ENCODE data around the gene KCNB1. TPM values are rescaled to one million over a fixed set of nuclear protein-coding genes. Genes with fewer than 3 reads are reported as not detected.
A peak's percentile ranks its signal among the peaks of the same experiment; 100 is the strongest.
"Not testable (repeated sequence)": the region's sequence is repeated elsewhere in the genome, so short reads cannot be mapped to it uniquely, and the experiment has no call there.

KCNB1 gene
- total RNA-seq, 1 donor from 2014 or later: 1.3 TPM

- Mint-ChIP-seq H3K27ac (ENCODE audit: unreplicated experiment) (peak overlapping the region; percentile 38), H3K9me3 (ENCODE audit: low read depth) (no peaks in the 10 kb centered on the region), H3K36me3 (ENCODE audit: low read depth) (no peaks in the 10 kb centered on the region), H3K4me3 (ENCODE audit: unreplicated experiment) (no peak overlapping the region), H3K27me3 (ENCODE audit: low read depth) (peaks cover 6% of the 10 kb centered on the region), H3K4me1 (ENCODE audit: low read depth) (peaks cover 38% of the 10 kb centered on the region)
- DNase-seq (ENCODE audit: low spot score): no peak
- TF ChIP-seq CTCF (IDR thresholded peaks at IDR 0.05): no peak
Measured at GRCh38 chr20:49411221-49411925, 71.1 kb downstream of the KCNB1 start.

- H3K27me3 Mint-ChIP-seq (ENCODE audit: low read depth): not testable (repeated sequence)
Measured at GRCh38 chr20:49409975-49410621, 72.4 kb downstream of the KCNB1 start.

GRCh38 chr20:49409302-49409974 lies 73.0 kb downstream of the KCNB1 start:
- H3K4me1 Mint-ChIP-seq (ENCODE audit: low read depth): peaks cover 39% of the 10 kb centered on the region
- no peak overlapping the region for H3K4me3 Mint-ChIP-seq (ENCODE audit: unreplicated experiment)
- no peaks in the 10 kb centered on the region for H3K36me3 Mint-ChIP-seq (ENCODE audit: low read depth)
- no peak for DNase-seq (ENCODE audit: low spot score)
- no peak overlapping the region for H3K27ac Mint-ChIP-seq (ENCODE audit: unreplicated experiment)
- peaks cover 7% of the 10 kb centered on the region for H3K27me3 Mint-ChIP-seq (ENCODE audit: low read depth)
- TF ChIP-seq CTCF (IDR thresholded peaks at IDR 0.05): no peak
- H3K9me3 Mint-ChIP-seq (ENCODE audit: low read depth): no peaks in the 10 kb centered on the region

More at GRCh38 chr20:49409975-49410621, 72.4 kb downstream of the KCNB1 start:
- H3K4me3 Mint-ChIP-seq (ENCODE audit: unreplicated experiment); H3K36me3 Mint-ChIP-seq (ENCODE audit: low read depth); DNase-seq (ENCODE audit: low spot score); H3K27ac Mint-ChIP-seq (ENCODE audit: unreplicated experiment); H3K9me3 Mint-ChIP-seq (ENCODE audit: low read depth): not testable (repeated sequence)
- peaks cover 37% of the 10 kb centered on the region for H3K4me1 Mint-ChIP-seq (ENCODE audit: low read depth)

GRCh38 chr20:49408509-49409104 lies 73.9 kb downstream of the KCNB1 start:
- H3K9me3 Mint-ChIP-seq (ENCODE audit: low read depth): no peaks in the 10 kb centered on the region
- H3K27ac Mint-ChIP-seq (ENCODE audit: unreplicated experiment): no peak overlapping the region
- no peak overlapping the region for H3K4me3 Mint-ChIP-seq (ENCODE audit: unreplicated experiment)
- no peak for TF ChIP-seq CTCF (IDR thresholded peaks at IDR 0.05)
- peaks cover 39% of the 10 kb centered on the region for H3K4me1 Mint-ChIP-seq (ENCODE audit: low read depth)
- peaks cover 1% of the 10 kb centered on the region for H3K27me3 Mint-ChIP-seq (ENCODE audit: low read depth)
- DNase-seq (ENCODE audit: low spot score): no peak
- no peaks in the 10 kb centered on the region for H3K36me3 Mint-ChIP-seq (ENCODE audit: low read depth)

- TF ChIP-seq CTCF (IDR thresholded peaks at IDR 0.05): no peak
- H3K9me3 Mint-ChIP-seq (ENCODE audit: low read depth): no peaks in the 10 kb centered on the region
- H3K4me1 Mint-ChIP-seq (ENCODE audit: low read depth): peaks cover 27% of the 10 kb centered on the region
- peaks cover 1% of the 10 kb centered on the region for H3K27me3 Mint-ChIP-seq (ENCODE audit: low read depth)
- no peak for DNase-seq (ENCODE audit: low spot score)
- no peaks in the 10 kb centered on the region for H3K36me3 Mint-ChIP-seq (ENCODE audit: low read depth)
- H3K4me3 Mint-ChIP-seq (ENCODE audit: unreplicated experiment): no peak overlapping the region
- H3K27ac Mint-ChIP-seq (ENCODE audit: unreplicated experiment): no peak overlapping the region
Measured at GRCh38 chr20:49406666-49407065, 75.8 kb downstream of the KCNB1 start.

Measured in chondrocyte (in vitro differentiated cells).